K562 (cell line): ENCODE results near the gene SLC35E2B.

Experiments used
- CBFA2T2 ChIP-seq: fragments of 450-650 bp; conservative IDR thresholded peaks from 2 replicates; pipeline ENCODE4 v1.6.1; 2017; ENCODE audit warnings: mild to moderate bottlenecking
- CTCF ChIP-seq, 3 experiments: IDR thresholded peaks in 2 of 3; conservative IDR thresholded peaks in 1 of 3; 2 replicates each; pipeline ENCODE4 v1.5.1; 2011 to 2012; ENCODE audit warnings: low read length in 3 of 3, mild to moderate bottlenecking in 3 of 3, control low read depth in 2 of 3, improper control_type of control experiment in 1 of 3, inconsistent platforms in 1 of 3, low read depth in 1 of 3, mixed read lengths in 1 of 3, moderate library complexity in 1 of 3; ENCODE audit not compliant: insufficient read depth in 2 of 3
- GABPA ChIP-seq: fragments of 200-800 bp; sonication (Bioruptor generic); conservative IDR thresholded peaks from 2 replicates; pipeline ENCODE4 v1.6.1; 2016; ENCODE audit warnings: low read depth, missing genetic modification characterization, missing compliant biosample characterization
- NR2C2 ChIP-seq, 2 experiments: fragments of 200-800 bp in 1 of 2; sonication (Bioruptor generic) in 1 of 2; sonication (generic) in 1 of 2; formaldehyde crosslinking in 1 of 2; IDR thresholded peaks; 2 replicates each; pipeline versions ENCODE4 v1.6.1 to v1.8.0; 2016 to 2022; ENCODE audit warnings: mild to moderate bottlenecking in 1 of 2, missing compliant biosample characterization in 1 of 2, missing genetic modification characterization in 1 of 2, missing genetic modification reagents in 1 of 2
- SIN3B ChIP-seq: fragments of 450-650 bp; IDR thresholded peaks from 2 replicates; pipeline ENCODE4 v1.6.1; 2017; ENCODE audit warnings: low read depth, mild to moderate bottlenecking, moderate library complexity
- SP1 ChIP-seq: sonication (generic); formaldehyde crosslinking; IDR thresholded peaks from 2 replicates; pipeline ENCODE4 v1.8.1; 2022; ENCODE audit warnings: mild to moderate bottlenecking, missing genetic modification reagents
- SREBF2 ChIP-seq: sonication (generic); formaldehyde crosslinking; IDR thresholded peaks from 2 replicates; pipeline ENCODE4 v1.4.0; 2020; ENCODE audit warnings: mild to moderate bottlenecking, missing genetic modification reagents
- USF1 ChIP-seq: sonication (generic); formaldehyde crosslinking; IDR thresholded peaks from 2 replicates; pipeline ENCODE4 v1.9.0; 2022; ENCODE audit warnings: mild to moderate bottlenecking, missing genetic modification reagents
- ZBTB11 ChIP-seq, 3 experiments: fragments of 200-800 bp in 1 of 3; fragments of 250-450 bp in 1 of 3; fragments of 450-650 bp in 1 of 3; sonication (Bioruptor Pico) in 1 of 3; sonication (Bioruptor generic) in 1 of 3; formaldehyde crosslinking in 1 of 3; IDR thresholded peaks; 2 replicates each; pipeline versions ENCODE4 v1.6.1 to v1.8.0; 2016 to 2022; ENCODE audit warnings: mild to moderate bottlenecking in 2 of 3, missing genetic modification characterization in 2 of 3, missing compliant biosample characterization in 1 of 3, moderate library complexity in 1 of 3
- ZNF133 ChIP-seq: fragments of 250-450 bp; sonication (Bioruptor Pico); IDR thresholded peaks from 2 replicates; pipeline ENCODE4 v1.4.0; 2020; ENCODE audit warnings: mild to moderate bottlenecking
- TF ChIP-seq, protein P1 (sequence below): fragments of 250-450 bp; sonication (Bioruptor Pico); IDR thresholded peaks from 2 replicates; pipeline ENCODE4 v1.5.0; 2020; ENCODE audit warnings: mild to moderate bottlenecking, borderline replicate concordance

- TF ChIP-seq USF1 (CRISPR knock-in tag) (no peak), ZBTB11 (CRISPR knock-in tag; IDR thresholded peaks at IDR 0.05) (no peak), ZNF133 (CRISPR knock-in tag) (no peak), SP1 (no peak), GABPA (tag) (no peak), SREBF2 (CRISPR knock-in tag) (no peak), CBFA2T2 (no peak), NR2C2 (CRISPR knock-in tag; IDR thresholded peaks at IDR 0.05) (no peak), NR2C2 (tag; IDR thresholded peaks at IDR 0.05) (no peak), SIN3B (no peak), CTCF (IDR thresholded peaks at IDR 0.05 in 2 of 3, conservative IDR thresholded peaks at IDR 0.05 in 1 of 3; ENCODE audit: insufficient read depth in 2 of 3, low read depth in 1 of 3, low read length in 3 of 3) (no peak)
- TF ChIP-seq, protein P1, sequence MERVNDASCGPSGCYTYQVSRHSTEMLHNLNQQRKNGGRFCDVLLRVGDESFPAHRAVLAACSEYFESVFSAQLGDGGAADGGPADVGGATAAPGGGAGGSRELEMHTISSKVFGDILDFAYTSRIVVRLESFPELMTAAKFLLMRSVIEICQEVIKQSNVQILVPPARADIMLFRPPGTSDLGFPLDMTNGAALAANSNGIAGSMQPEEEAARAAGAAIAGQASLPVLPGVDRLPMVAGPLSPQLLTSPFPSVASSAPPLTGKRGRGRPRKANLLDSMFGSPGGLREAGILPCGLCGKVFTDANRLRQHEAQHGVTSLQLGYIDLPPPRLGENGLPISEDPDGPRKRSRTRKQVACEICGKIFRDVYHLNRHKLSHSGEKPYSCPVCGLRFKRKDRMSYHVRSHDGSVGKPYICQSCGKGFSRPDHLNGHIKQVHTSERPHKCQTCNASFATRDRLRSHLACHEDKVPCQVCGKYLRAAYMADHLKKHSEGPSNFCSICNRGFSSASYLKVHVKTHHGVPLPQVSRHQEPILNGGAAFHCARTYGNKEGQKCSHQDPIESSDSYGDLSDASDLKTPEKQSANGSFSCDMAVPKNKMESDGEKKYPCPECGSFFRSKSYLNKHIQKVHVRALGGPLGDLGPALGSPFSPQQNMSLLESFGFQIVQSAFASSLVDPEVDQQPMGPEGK, result no peak
These were observed 21.1 kb downstream of the SLC35E2B start for GRCh38 chr1:1671365-1672119.
